ENCODE data around the gene CCDC85C.

Gene CCDC85C

DNA sequence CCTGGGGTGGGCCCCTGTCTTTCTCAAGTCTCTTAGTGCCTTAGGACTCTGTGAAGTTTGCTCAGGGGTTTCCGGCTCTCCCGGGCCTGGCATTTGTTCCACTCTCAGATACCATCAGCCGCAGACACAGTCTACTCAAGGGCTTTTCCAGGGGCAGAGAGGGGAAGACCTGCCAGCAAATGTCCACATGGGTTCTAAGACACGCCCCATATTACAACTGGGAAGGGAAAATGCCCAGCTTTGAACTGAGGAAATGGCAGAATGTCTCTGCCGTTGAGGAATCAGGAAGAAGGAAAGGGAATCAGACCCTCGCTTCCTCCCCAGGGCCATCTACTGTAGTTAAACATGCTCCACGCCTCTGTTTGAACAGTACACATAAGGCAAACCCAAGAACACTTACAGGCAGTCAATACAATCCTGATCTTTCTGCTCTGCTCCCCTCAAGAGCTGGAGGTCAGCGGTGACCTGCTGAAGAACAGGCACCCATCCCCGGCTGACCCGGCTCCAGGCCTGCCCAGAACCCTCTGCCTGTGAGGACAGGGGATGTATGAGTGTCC, 7.9 kb downstream of the CCDC85C start:
- DNase-seq: peak; percentile 76

DNA sequence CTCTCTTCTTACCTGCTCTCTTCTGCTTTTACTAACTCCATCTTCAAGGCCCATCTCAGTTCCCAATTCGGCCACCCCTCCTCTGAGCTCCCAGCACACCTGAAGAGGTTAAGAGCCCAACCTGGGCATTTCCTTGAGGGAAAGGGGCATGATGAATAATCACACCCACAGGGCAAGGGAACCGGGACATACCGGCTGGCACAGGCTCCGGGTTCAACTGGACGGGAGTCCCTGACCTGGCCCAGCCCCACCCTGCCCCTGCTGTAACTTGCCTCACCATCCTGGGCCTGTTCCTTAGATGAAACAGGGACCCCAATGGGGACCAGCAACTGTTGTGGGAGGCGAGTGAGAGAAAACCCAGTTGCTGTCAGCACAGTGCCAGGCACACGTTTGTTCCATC, 8.5 kb downstream of the CCDC85C start:
- no peak for DNase-seq
- TF ChIP-seq CTCF (IDR thresholded peaks at IDR 0.05; ENCODE audit: low read depth, low read length): no peak
- peaks cover 17% of the 10 kb centered on the region for H3K36me3 ChIP-seq
- no peaks in the 10 kb centered on the region for H3K27me3 ChIP-seq
- H3K4me1 ChIP-seq: peaks cover 64% of the 10 kb centered on the region
- H3K9me3 ChIP-seq: no peaks in the 10 kb centered on the region
- no peak overlapping the region for H3K4me3 ChIP-seq (ENCODE audit: low read depth, low read length)

More for the DNA sequence above, 7.9 kb downstream of the CCDC85C start:
- Histone ChIP-seq H3K36me3 (peaks cover 23% of the 10 kb centered on the region), H3K27me3 (no peaks in the 10 kb centered on the region), H3K4me1 (peaks cover 61% of the 10 kb centered on the region), H3K4me3 (ENCODE audit: low read depth, low read length) (no peak overlapping the region), H3K9me3 (no peaks in the 10 kb centered on the region)
- no peak for TF ChIP-seq CTCF (IDR thresholded peaks at IDR 0.05; ENCODE audit: low read depth, low read length)

DNA sequence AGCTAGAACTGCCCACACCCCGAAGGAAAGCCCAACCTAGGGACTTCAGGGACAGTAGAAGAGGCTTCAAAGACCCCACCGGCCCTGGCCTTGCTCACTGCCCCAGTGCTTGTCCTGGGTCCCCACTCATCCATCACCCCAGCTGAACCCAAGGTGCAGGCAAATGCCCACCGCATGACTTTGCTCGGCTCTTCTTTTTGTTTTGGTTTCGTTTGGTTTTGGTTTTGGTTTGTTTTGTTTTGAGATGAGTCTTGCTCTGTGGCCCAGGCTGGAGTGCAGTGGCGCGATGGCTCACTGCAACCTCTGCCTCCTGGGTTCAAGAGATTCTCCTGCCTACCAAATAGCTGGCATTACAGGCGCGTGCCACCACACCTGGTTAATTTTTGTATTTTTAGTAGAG, 9.0 kb downstream of the CCDC85C start:
- no peak for DNase-seq
- H3K9me3 ChIP-seq: no peaks in the 10 kb centered on the region
- TF ChIP-seq CTCF (IDR thresholded peaks at IDR 0.05; ENCODE audit: low read depth, low read length): no peak
- peaks cover 64% of the 10 kb centered on the region for H3K4me1 ChIP-seq
- H3K4me3 ChIP-seq (ENCODE audit: low read depth, low read length): no peak overlapping the region
- no peaks in the 10 kb centered on the region for H3K27me3 ChIP-seq
- H3K36me3 ChIP-seq: peaks cover 12% of the 10 kb centered on the region

- Histone ChIP-seq H3K36me3 (peaks cover 13% of the 10 kb centered on the region), H3K27me3 (no peaks in the 10 kb centered on the region), H3K9me3 (no peaks in the 10 kb centered on the region), H3K4me3 (ENCODE audit: low read depth, low read length) (no peak overlapping the region), H3K4me1 (peaks cover 66% of the 10 kb centered on the region)
- no peak for DNase-seq
- no peak for TF ChIP-seq CTCF (IDR thresholded peaks at IDR 0.05; ENCODE audit: low read depth, low read length)
These were observed 9.8 kb downstream of the CCDC85C start for GRCh38 chr14:99593971-99594841.

GRCh38 chr14:99592933-99593753, 10.9 kb downstream of the CCDC85C start:
- Histone ChIP-seq H3K9me3 (no peaks in the 10 kb centered on the region), H3K4me3 (ENCODE audit: low read depth, low read length) (no peak overlapping the region), H3K4me1 (peaks cover 68% of the 10 kb centered on the region), H3K36me3 (peaks cover 16% of the 10 kb centered on the region), H3K27me3 (no peaks in the 10 kb centered on the region)
- no peak for TF ChIP-seq CTCF (IDR thresholded peaks at IDR 0.05; ENCODE audit: low read depth, low read length)
- no peak for DNase-seq
